ENCODE measurements around the gene USP11. TPM values are rescaled to one million over a fixed set of nuclear protein-coding genes. Genes with fewer than 3 reads are reported as not detected.
A peak's percentile ranks its signal among the peaks of the same experiment; 100 is the strongest.
"Not testable (repeated sequence)": the region's sequence is repeated elsewhere in the genome, so short reads cannot be mapped to it uniquely, and the experiment has no call there.

USP11 gene
- total RNA-seq, 3 donors from 2014 or later = 13.5 to 18.8 (median 16.0) TPM

- Mint-ChIP-seq H3K9me3 (no peaks in the 10 kb centered on the region), H3K36me3 (ENCODE audit: insufficient read depth) (peaks cover 12% of the 10 kb centered on the region), H3K27me3 (ENCODE audit: low read depth) (no peaks in the 10 kb centered on the region), H3K4me3 (no peak overlapping the region), H3K4me1 (ENCODE audit: low read depth) (peaks cover 8% of the 10 kb centered on the region)
- no peak for ATAC-seq
- no peak for DNase-seq
Observed at GRCh38 chrX:47240619-47241018, 7.8 kb downstream of the USP11 start.

DNA sequence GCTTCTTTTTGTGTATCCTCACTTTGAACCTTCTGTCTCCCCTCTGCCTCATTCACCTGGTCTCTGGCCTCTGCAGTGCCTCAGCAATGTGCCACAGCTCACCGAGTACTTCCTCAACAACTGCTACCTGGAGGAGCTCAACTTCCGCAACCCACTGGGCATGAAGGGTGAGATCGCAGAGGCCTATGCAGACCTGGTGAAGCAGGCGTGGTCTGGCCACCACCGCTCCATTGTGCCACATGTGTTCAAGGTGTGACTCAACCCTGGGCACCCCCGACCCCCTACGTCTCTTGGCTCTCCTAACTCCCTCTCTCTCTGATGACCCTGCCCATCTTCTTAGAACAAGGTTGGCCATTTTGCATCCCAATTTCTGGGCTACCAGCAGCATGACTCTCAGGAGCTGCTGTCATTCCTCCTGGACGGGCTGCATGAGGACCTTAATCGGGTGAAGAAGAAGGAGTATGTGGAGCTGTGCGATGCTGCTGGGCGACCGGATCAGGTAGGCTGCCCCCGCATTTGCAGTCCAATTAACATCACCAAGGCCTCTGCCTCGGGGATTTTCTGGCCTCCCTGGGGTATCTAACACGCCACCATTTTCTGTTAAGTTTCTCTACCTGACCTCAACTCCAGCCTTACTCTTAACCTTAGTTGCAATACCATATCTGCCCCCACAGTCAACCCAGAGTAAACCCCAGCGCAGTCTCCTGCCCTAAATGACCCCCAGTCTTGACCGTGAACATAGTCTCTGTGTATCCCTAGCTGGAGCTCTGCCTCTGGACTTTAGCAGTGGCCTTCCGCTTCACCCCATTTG is 8.6 kb downstream of the USP11 start:
- Mint-ChIP-seq H3K4me3 (no peak overlapping the region), H3K4me1 (ENCODE audit: low read depth) (peaks cover 2% of the 10 kb centered on the region), H3K9me3 (no peaks in the 10 kb centered on the region), H3K36me3 (ENCODE audit: insufficient read depth) (peaks cover 18% of the 10 kb centered on the region), H3K27me3 (ENCODE audit: low read depth) (no peaks in the 10 kb centered on the region)
- ATAC-seq = no peak
- no peak for DNase-seq

DNA sequence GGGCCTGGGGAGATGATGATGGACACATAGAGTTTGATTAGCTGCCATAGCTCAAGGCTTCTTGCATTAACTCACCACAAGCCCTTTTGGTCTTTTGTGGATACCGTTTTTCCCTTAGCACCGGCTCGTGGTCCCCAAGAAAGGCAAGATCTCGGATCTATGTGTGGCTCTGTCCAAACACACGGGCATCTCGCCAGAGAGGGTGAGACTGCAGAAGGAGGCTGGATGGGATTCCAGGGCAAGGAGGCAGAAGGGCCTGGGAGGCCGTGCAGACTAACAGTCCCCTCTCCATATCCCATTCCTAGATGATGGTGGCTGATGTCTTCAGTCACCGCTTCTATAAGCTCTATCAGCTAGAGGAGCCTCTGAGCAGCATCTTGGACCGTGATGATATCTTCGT is 9.5 kb downstream of the USP11 start:
- H3K4me1 Mint-ChIP-seq (ENCODE audit: low read depth) = no peaks in the 10 kb centered on the region
- no peaks in the 10 kb centered on the region for H3K9me3 Mint-ChIP-seq
- ATAC-seq (no peak), DNase-seq (no peak)
- H3K27me3 Mint-ChIP-seq (ENCODE audit: low read depth) = no peaks in the 10 kb centered on the region
- H3K4me3 Mint-ChIP-seq = no peak overlapping the region
- peaks cover 18% of the 10 kb centered on the region for H3K36me3 Mint-ChIP-seq (ENCODE audit: insufficient read depth)

GRCh38 chrX:47243351-47243750 is 10.5 kb downstream of the USP11 start:
- Mint-ChIP-seq H3K9me3 (no peaks in the 10 kb centered on the region), H3K4me1 (ENCODE audit: low read depth) (no peaks in the 10 kb centered on the region), H3K36me3 (ENCODE audit: insufficient read depth) (peaks cover 21% of the 10 kb centered on the region), H3K4me3 (no peak overlapping the region), H3K27me3 (ENCODE audit: low read depth) (no peaks in the 10 kb centered on the region)
- ATAC-seq = no peak
- DNase-seq = no peak

DNA sequence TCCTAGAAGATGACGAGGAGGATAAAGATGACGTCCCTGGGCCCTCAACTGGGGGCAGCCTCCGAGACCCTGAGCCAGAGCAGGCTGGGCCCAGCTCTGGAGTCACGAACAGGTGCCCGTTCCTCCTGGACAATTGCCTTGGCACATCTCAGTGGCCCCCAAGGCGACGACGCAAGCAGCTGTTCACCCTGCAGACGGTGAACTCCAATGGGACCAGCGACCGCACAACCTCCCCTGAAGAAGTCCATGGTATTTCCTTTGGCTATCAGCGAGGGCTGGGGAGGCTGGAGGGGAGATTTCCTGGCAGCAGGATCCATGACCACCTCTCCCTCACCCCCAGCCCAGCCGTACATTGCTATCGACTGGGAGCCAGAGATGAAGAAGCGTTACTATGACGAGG is 11.9 kb downstream of the USP11 start:
- ATAC-seq (no peak), DNase-seq (no peak)
- H3K9me3 Mint-ChIP-seq = no peaks in the 10 kb centered on the region
- peaks cover 20% of the 10 kb centered on the region for H3K36me3 Mint-ChIP-seq (ENCODE audit: insufficient read depth)
- H3K27me3 Mint-ChIP-seq (ENCODE audit: low read depth) = no peaks in the 10 kb centered on the region
- peaks cover 4% of the 10 kb centered on the region for H3K4me1 Mint-ChIP-seq (ENCODE audit: low read depth)
- no peak overlapping the region for H3K4me3 Mint-ChIP-seq

DNA sequence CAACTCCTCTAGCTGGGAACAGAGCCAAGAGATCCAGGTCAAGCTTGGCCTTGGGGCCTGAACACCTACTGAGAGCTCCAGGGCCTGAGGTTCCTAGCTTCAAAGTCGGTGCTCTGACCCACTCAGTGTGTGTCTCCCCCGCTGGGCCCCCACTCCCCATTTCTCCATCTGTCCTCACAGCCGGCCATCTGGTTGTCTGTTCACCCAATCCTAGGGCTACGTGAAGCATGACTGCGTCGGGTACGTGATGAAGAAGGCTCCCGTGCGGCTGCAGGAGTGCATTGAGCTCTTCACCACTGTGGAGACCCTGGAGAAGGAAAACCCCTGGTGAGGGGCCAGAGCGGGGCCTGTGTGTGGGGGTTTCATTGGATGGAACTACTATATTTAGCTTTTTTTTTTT is 12.3 kb downstream of the USP11 start:
- H3K27me3 Mint-ChIP-seq (ENCODE audit: low read depth) = no peaks in the 10 kb centered on the region
- H3K4me3 Mint-ChIP-seq = no peak overlapping the region
- DNase-seq (no peak), ATAC-seq (no peak)
- H3K36me3 Mint-ChIP-seq (ENCODE audit: insufficient read depth) = peaks cover 17% of the 10 kb centered on the region
- H3K4me1 Mint-ChIP-seq (ENCODE audit: low read depth) = peaks cover 4% of the 10 kb centered on the region
- H3K9me3 Mint-ChIP-seq = no peaks in the 10 kb centered on the region

DNA sequence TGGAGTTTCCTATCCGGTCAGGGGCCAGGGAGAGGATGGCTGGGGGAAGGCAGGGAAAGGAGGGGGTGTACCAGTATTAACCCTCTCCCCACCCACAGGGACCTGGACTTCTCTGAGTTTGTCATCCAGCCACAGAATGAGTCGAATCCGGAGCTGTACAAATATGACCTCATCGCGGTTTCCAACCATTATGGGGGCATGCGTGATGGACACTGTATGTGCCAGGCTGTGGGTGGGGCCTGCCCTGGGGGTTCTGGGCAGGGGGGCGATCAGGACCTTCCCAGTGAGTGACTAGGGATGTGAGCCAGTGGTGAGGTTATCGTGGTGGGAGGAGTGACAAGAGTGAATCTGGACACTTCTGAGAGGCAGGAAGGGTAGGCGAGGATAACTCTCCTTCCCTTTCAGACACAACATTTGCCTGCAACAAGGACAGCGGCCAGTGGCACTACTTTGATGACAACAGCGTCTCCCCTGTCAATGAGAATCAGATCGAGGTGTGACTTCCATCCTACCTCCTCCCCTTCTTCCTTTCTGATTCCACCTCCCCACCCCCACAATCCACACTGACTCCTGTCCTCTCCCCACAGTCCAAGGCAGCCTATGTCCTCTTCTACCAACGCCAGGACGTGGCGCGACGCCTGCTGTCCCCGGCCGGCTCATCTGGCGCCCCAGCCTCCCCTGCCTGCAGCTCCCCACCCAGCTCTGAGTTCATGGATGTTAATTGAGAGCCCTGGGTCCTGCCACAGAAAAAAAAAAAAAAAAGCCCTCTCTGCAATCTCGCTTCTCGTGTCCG is 14.6 kb downstream of the USP11 start:
- Mint-ChIP-seq H3K4me1 (ENCODE audit: low read depth) (peaks cover 4% of the 10 kb centered on the region), H3K27me3 (ENCODE audit: low read depth) (no peaks in the 10 kb centered on the region), H3K4me3 (no peak overlapping the region), H3K36me3 (ENCODE audit: insufficient read depth) (peaks cover 9% of the 10 kb centered on the region), H3K9me3 (no peaks in the 10 kb centered on the region)
- ATAC-seq (peak in 1 of 2 donors; percentile 31), DNase-seq (no peak)

- Mint-ChIP-seq H3K27me3 (ENCODE audit: low read depth) (no peaks in the 10 kb centered on the region), H3K4me1 (ENCODE audit: low read depth) (peaks cover 4% of the 10 kb centered on the region), H3K36me3 (ENCODE audit: insufficient read depth) (peaks cover 9% of the 10 kb centered on the region), H3K9me3 (no peaks in the 10 kb centered on the region), H3K4me3 (no peak overlapping the region)
- ATAC-seq (no peak), DNase-seq (no peak)
Observed at GRCh38 chrX:47247999-47248320, 15.2 kb downstream of the USP11 start.

GRCh38 chrX:47248576-47248975 is 15.8 kb downstream of the USP11 start:
- peaks cover 9% of the 10 kb centered on the region for H3K36me3 Mint-ChIP-seq (ENCODE audit: insufficient read depth)
- H3K4me3 Mint-ChIP-seq = no peak overlapping the region
- DNase-seq = no peak
- no peaks in the 10 kb centered on the region for H3K27me3 Mint-ChIP-seq (ENCODE audit: low read depth)
- no peaks in the 10 kb centered on the region for H3K9me3 Mint-ChIP-seq
- no peak for ATAC-seq
- peaks cover 4% of the 10 kb centered on the region for H3K4me1 Mint-ChIP-seq (ENCODE audit: low read depth)

GRCh38 chrX:47250017-47250347 is 17.2 kb downstream of the USP11 start:
- Mint-ChIP-seq H3K4me3 (no peak overlapping the region), H3K9me3 (no peaks in the 10 kb centered on the region), H3K4me1 (ENCODE audit: low read depth) (peaks cover 4% of the 10 kb centered on the region), H3K27me3 (ENCODE audit: low read depth) (no peaks in the 10 kb centered on the region), H3K36me3 (ENCODE audit: insufficient read depth) (peaks cover 9% of the 10 kb centered on the region)
- no peak for ATAC-seq
- no peak for DNase-seq

DNA sequence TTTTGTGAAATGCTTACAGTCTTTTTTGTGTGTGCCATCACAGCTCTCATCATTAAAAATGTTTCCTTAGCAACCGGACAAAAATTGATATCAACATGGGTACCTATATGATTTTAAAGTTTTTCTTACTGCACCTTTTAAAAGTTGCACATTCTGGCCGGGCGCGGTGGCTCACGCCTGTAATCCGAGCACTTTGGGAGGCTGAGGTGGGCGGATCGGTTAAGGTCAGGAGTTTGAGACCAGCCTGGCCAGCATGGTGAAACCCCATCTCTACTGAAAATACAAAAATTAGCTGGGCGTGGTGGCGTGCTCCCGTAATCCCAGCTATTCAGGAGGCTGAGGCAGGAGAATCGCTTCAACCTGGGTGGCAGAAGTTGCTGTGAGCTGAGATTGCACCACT is 24.8 kb downstream of the USP11 start:
- not testable (repeated sequence) for ATAC-seq

GRCh38 chrX:47264483-47265173 is 31.8 kb downstream of the USP11 start:
- no peaks in the 10 kb centered on the region for H3K9me3 Mint-ChIP-seq
- no peaks in the 10 kb centered on the region for H3K27me3 Mint-ChIP-seq (ENCODE audit: low read depth)
- H3K4me1 Mint-ChIP-seq (ENCODE audit: low read depth) = peaks cover 1% of the 10 kb centered on the region
- no peak overlapping the region for H3K4me3 Mint-ChIP-seq
- ATAC-seq (peak; percentile 37 to 50), DNase-seq (no peak)
- H3K36me3 Mint-ChIP-seq (ENCODE audit: insufficient read depth) = no peaks in the 10 kb centered on the region

More for the DNA sequence above, 24.8 kb downstream of the USP11 start:
- H3K36me3 Mint-ChIP-seq (ENCODE audit: insufficient read depth); H3K9me3 Mint-ChIP-seq; H3K27me3 Mint-ChIP-seq (ENCODE audit: low read depth); DNase-seq; H3K4me3 Mint-ChIP-seq; H3K4me1 Mint-ChIP-seq (ENCODE audit: low read depth): not testable (repeated sequence)

- ATAC-seq = no peak
- Mint-ChIP-seq H3K36me3 (ENCODE audit: insufficient read depth) (no peaks in the 10 kb centered on the region), H3K9me3 (no peaks in the 10 kb centered on the region), H3K4me3 (no peak overlapping the region), H3K4me1 (ENCODE audit: low read depth) (peaks cover 1% of the 10 kb centered on the region), H3K27me3 (ENCODE audit: low read depth) (no peaks in the 10 kb centered on the region)
- DNase-seq = no peak
Observed at GRCh38 chrX:47266643-47267042, 33.8 kb downstream of the USP11 start.

- Mint-ChIP-seq H3K4me3 (no peak overlapping the region), H3K27me3 (ENCODE audit: low read depth) (no peaks in the 10 kb centered on the region), H3K9me3 (no peaks in the 10 kb centered on the region), H3K36me3 (ENCODE audit: insufficient read depth) (no peaks in the 10 kb centered on the region), H3K4me1 (ENCODE audit: low read depth) (no peaks in the 10 kb centered on the region)
- DNase-seq (no peak), ATAC-seq (no peak)
Observed at GRCh38 chrX:47272013-47272408, 39.2 kb downstream of the USP11 start.
